GM19351 (cell line): Measurements from ENCODE around the gene KRTAP7-1.

Experiments
- ATAC-seq: cut with Tn5 transposase; IDR thresholded peaks from one replicate; pipeline ENCODE4 v1.9.1; 2021; ENCODE audit warnings: mild to moderate bottlenecking, moderate library complexity; ENCODE audit not compliant: unreplicated experiment

Gene KRTAP7-1, protein sequence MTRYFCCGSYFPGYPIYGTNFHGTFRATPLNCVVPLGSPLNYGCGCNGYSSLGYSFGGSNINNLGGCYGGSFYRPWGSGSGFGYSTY

DNA sequence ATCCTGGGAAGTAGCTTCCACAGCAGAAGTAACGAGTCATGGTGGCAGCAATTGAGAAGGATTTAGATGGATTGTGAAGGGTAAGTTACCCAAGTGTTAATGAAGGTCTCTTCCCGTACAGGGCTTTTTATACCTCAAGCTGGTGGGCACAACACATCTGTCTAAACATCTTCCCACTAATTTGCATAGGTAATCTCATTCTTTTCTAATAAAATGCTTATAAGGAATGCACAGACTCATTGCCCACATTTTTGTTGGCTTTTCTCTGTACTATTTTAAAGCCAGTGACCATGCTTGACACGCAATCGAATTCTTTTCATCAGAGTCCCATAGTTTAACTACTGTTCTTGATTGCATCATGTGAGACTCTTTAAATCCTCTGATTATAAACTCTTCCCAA is at the start of gene KRTAP7-1:
Gene KRTAP7-1, minus strand, starts transcription at position 101 of the 400 bp plus-strand sequence. Its CDS starts 61 bp downstream, at position 40.
- no peak for ATAC-seq

DNA sequence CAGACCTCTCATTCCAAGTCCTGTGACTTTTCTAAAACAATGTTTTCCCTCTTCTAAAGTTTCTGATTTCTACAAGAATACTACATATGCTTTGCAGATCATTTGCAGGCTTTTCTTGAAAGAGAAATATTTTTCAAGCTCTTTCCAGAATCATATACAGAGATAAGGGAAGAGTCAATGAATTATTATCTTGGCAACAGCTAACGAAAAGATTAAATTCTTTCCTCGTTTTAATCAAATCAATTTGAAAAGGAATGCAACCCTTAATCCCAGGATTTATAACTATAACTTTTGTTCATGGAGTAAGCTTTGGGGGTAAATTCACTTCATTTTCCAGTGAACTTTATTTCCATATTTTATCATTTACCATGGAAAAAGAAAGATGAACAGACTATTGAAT is 45.0 kb upstream of the KRTAP7-1 start:
- no peak for ATAC-seq

DNA sequence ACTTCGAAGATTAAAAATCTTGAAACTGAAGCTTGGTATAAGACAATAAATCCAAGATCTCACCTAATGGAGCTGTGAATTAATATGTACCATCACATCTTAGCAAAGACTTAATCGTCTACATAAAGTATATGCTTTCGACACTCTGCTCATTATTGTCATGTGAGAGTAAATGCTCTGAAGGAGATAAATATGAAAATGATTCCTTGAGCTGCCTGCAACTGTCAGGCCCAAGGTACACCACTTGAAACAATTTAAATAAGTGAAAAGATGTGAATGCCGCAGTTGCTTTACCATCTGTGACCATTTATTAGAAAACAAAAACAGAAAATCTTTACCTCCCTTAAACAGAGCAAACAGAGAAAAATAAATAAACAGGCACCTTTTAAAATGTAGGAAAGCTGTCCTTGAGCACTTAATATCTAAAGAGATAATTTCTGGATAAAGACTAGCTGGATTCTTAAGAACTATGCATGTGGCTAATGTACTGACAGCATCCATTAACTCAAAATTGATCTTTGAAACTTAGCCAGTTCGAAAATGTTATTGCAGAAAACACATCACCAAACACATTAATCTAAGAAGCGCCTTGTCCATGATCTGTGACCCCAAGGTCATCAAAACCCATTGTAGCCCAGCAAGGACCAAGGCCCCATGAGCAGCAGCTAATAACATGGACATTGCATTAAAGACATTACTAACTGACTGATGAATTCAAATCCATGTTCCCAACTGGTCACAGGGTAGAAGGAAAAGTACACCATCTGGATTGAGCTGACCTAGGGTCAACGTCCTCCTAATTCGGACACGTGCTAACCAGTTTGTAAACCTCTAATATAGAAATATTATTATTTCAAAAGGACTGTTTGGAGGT is 18.3 kb upstream of the KRTAP7-1 start:
- ATAC-seq, result no peak

DNA sequence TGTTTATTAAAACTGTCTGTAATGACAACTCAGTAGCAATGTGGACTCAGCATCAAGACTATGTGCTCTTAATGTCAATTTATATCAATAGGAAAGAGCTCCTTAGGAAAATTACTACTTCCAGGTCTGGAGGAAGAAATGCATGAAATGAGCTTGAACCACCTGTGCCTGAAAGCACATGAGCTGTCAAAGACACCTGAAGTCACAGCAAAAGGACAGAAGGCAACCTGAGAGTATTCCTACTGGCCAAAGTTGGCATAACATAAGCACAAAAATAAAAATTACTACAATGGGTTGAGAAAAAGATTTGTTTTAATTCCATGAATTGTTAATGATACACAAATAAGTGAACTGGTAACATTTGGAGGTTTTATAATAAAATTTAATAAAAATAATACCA is 13.4 kb upstream of the KRTAP7-1 start:
- ATAC-seq, result no peak

DNA sequence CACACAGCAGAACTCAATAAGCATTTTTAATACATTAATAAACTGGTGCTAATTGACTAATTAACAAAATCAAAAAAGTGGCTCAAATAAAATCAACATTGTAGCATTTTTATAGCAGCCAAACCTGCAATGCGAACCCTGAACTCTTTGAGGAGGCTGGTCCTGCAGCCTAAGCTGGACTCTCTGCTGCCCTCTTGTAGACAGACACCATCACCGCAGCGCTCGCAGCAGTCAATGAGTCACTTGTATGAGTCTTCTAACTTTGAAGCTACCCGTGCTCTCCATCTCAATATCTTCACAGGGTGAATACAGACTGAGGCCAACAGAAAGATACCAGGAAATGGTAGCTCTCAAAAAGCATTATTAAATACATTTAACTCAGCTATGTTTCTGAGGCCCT is 9.7 kb upstream of the KRTAP7-1 start:
- ATAC-seq, result no peak

DNA sequence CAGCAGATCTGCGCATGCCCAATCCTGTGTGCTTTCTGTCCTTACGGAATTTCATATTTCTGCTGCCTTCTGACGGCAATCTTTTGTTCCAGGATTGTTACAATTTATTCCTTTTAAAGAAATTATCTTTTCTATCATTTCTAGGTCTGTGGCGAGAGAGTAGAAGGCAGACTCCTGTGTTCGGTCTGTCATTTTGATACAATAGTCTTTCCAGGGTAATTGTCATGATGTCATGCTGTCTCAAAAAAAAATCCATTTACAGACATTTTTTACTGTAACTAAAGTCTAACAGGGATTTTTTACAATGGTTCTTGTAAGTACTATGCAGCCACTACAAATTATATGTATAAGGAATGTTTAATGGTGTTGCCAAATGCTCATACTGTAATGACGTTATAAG is 9.0 kb upstream of the KRTAP7-1 start:
- no peak for ATAC-seq

DNA sequence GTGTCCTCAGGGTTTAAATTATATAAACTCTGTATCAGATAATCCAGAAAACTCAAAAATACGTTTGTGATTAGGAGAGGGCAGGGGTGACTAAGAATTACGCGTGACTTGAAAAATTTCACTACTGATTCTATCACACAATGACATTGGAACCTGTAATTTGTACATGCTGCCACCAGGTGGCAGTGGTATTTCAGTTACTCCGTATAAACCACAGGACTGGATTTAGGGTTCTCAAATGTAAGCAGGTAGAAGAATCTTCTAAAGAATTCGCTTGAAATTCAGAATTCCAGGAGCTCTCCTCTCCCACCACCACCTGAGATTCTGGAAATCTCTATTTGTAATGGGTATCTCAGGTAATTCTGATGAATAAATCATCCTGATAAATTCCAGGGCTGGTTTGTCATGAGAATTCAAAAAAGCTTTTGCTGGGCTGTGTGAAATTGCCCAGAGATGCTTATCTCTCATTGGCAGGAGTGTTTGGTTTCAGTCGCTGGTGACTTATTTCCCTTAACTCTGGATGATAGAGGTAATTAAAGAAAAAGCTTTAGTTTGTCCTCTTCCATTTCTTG is 1.7 kb upstream of the KRTAP7-1 start:
- no peak for ATAC-seq

DNA sequence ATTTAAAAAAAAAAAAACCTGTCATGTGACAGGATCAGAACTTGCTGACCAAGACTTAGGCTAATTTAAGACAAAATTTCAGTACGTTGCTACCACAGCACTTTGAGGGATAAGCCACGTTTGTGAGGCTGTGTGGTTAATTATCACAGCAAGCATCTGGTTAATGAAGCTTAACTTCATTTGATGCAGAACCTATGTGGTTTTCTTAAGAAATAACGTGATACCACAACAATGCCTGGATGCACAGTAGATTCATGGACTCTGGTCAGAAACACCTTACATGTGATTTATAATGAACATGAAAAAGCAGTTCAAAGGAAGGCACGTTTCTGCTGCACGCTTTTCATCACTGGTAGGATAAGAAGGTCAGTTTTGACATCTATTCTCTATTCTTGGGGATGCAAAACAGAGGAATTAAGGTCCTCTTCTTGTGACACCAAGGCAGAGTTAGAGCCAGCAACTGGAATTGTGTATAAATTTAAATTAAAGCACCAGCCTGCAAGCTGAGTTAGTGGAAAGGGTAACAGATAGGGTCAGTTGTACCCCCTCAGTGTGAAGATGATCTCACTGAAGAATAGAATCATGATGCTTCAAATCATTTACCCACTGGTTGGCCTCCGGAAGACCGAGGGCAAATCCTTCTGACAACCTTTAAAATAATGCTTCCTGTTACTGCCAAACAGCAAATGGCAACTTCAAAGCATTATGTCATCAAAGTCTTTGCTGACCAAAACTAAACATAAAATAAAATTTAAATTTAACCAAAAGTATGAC is 10.5 kb downstream of the KRTAP7-1 start:
- no peak for ATAC-seq

DNA sequence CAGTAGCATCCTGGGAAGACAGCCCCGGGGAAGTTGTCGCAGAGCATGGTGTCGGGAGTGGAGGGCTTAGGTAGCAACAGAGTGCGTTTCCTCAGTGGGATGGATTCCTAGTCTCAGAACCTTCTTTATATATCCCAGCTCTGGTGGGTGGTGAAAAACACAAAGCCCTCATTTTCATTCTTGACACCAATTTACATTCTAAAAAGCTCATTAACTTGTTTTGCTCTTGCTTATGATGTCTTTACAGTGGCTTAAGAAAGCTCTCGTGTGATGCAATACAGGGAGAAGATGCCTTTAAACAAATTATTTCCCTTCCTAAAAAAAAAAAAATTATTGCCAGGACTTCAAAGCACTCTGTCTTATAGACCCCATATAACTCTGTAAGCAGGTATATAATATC is 16.4 kb downstream of the KRTAP7-1 start, which contains the start of gene KRTAP8-1:
Gene KRTAP8-1, minus strand, starts transcription at position 101 of the 400 bp plus-strand sequence. Its CDS starts 54 bp downstream, at position 47.
- ATAC-seq, result no peak

DNA sequence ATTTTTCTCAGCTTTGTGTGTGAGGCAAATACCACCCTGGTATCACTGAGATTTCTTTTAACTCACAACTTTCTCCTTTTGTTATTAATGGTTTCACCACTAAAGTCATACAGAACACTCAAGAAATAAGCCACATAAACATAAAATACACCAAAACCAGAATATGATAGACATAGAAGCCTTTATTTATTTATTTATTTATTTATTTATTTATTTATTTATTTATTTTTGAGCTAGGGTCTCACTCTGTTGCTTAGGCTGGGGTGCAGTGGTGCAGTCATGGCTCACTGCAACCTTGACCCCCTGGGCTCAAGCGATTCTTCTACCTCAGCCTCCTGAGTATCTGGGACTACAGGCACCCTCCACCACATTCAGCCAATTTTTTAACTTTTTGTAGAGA is 29.0 kb downstream of the KRTAP7-1 start:
- no peak for ATAC-seq

DNA sequence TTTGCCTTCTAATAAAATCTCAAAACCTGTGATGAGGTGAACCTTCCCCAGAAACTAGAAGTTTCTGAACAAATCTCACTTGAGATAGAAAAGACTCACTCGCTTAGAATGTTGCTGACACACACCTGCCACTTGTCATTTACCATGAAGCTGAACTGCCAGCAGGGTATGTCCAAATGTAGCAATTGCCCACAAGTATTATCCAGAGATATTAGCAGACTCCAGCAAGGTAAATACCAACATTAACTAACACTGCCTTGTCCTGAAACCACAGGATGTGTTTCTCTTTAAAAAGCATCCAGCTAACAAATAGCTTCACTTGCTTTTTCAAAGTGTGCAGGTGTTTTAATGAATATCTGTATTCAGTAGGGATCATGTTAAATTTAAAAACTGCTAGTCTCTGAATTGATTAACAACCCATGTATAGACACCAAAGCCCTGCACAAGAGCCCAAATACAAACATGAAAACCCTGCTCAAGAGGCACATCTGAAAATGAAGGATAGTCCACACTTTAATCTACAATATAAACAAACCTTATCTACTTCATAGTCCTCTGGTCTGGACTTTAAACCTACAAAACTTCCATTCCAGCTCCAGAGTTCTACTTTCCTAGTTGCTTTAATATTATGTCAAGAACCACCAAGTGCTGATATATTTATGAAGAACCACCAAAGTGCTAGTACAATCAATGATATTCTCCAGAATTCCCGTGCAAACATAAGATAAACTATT is 35.8 kb downstream of the KRTAP7-1 start:
- ATAC-seq, result no peak

DNA sequence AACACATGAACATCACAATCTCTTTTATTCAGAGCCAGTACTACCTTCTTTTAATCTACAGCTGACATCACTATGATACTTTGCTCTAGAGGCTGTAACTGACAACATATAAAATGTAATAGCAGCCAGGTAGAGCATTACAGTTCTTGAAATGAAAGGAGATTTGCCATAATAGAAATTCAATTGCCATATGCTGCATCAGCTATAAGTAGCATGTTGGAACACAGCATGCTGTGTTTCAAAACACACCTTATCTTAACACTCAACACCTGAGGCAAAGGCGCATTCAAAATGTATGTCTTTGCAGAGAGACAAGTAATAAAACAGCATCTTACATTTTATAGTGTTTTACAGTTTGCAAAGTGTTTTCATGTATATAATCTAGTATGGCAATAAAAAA is 50.3 kb downstream of the KRTAP7-1 start:
- ATAC-seq, result no peak
